Lung (tissue), 12 donors: ENCODE measurements around the gene FGGY. TPM values are rescaled to one million over a fixed set of nuclear protein-coding genes. Genes with fewer than 3 reads are reported as not detected.

Experiments
- ATAC-seq: fragments of 200-7000 bp; cut with Tn5 transposase; one replicate; pipeline ENCODE4 v1.9.1; 2020; ENCODE audit warnings: moderate number of reproducible peaks; ENCODE audit not compliant: insufficient read depth, low FRiP score
- DNase-seq, 3 donors: peaks; one replicate each; pipeline ENCODE4 v3.0.0-alpha.2; 2013 to 2017
- H3K27ac ChIP-seq, 2 donors: one replicate each; pipeline ENCODE4 v1.5.1; 2013; ENCODE audit warnings: mild to moderate bottlenecking in 2 of 2, moderate library complexity in 2 of 2, control low read depth in 1 of 2, inconsistent platforms in 1 of 2, low read depth in 1 of 2, low read length in 1 of 2
- H3K27me3 ChIP-seq, 3 donors: one replicate each; pipeline ENCODE4 v1.5.1; 2013; ENCODE audit warnings: low read length in 2 of 3; ENCODE audit not compliant: control insufficient read depth in 3 of 3, insufficient read depth in 3 of 3
- H3K36me3 ChIP-seq, 4 donors: one replicate each; pipeline ENCODE4 v1.5.1; 2013; ENCODE audit warnings: low read length in 4 of 4, mild to moderate bottlenecking in 1 of 4, moderate library complexity in 1 of 4; ENCODE audit not compliant: control insufficient read depth in 4 of 4, insufficient read depth in 4 of 4
- H3K4me1 ChIP-seq, 5 donors: one replicate each; pipeline ENCODE4 v1.5.1; 2013; ENCODE audit warnings: low read length in 5 of 5, mild to moderate bottlenecking in 2 of 5, moderate library complexity in 1 of 5; ENCODE audit not compliant: control insufficient read depth in 5 of 5, insufficient read depth in 5 of 5
- H3K4me3 ChIP-seq: one replicate; pipeline ENCODE4 v1.5.1; 2013; ENCODE audit warnings: mild to moderate bottlenecking, control low read depth, moderate library complexity
- H3K9ac ChIP-seq, 2 donors: one replicate each; pipeline ENCODE4 v1.5.1; 2013; ENCODE audit warnings: low read length in 2 of 2, control low read depth in 1 of 2; ENCODE audit not compliant: insufficient read depth in 1 of 2
- H3K9me3 ChIP-seq, 4 donors: one replicate each; pipeline ENCODE4 v1.5.1; 2013; ENCODE audit warnings: low read length in 3 of 4, mild to moderate bottlenecking in 1 of 4, moderate library complexity in 1 of 4; ENCODE audit not compliant: control insufficient read depth in 4 of 4, insufficient read depth in 3 of 4
- WGBS, 2 donors: extraction: QIAGEN DNeasy Blood & Tissue Kit; methylation state at CpG; one replicate each; pipeline ENCODE4 v1.1.7; 2013; 5-methylcytosine and 5-hydroxymethylcytosine counted together
- polyA plus RNA-seq, 2 donors: library from polyadenylated mRNA; stranded (reverse); fragments of 200-250 nt; gene quantifications; one replicate each; pipeline ENCODE4 v1.2.1, GENCODE V29; 2013
- total RNA-seq, 2 donors: library from RNA; depleted of rRNA in 1 of 2; stranded (reverse); fragments of >200 nt in 1 of 2; gene quantifications; one replicate each; pipeline ENCODE4 v1.2.1, GENCODE V29; 2014 to 2021
- TF ChIP-seq, protein P1 (sequence below): IDR thresholded peaks from 2 replicates; pipeline ENCODE4 v1.5.1; 2012; ENCODE audit warnings: mild to moderate bottlenecking; ENCODE audit errors: control extremely low read depth, extremely low read depth
- donor health status: control.
- donor health status: control.
- donor health status: Bipolar disorder and iron deficiency.
- donor health status: healthy.
- donor health status: DM: yes; HTN: yes; CAD: no.

FGGY gene
- total and polyA plus RNA-seq, 4 donors = 16.1 to 42.3 (median 18.3) TPM

DNA sequence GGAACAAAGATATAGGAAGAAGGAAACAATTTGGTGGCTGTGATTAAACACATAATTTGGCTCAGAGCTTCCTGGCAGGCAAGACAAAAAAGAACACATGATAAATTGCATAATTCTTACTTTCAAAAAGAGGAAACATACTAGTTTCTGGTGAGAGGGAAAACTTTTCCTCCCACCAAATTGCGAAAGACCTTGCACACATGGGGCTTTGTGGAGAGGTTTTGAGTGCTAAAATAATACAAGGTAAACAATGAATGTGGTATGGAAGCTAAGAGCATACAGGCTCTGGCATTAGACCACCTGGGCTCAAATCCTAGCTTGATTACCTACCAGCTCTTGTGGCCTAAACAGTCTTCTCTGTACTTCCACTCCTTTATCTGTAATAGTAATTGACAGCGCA, 377.7 kb downstream of the FGGY start:
- 34 to 41% methylated on average over 2 of the region's 2 CpGs for WGBS, 2 donors
- Histone ChIP-seq H3K27ac (peak overlapping the region; percentile 37 to 51), H3K36me3 (no peaks in the 10 kb centered on the region), H3K9me3 (no peaks in the 10 kb centered on the region), H3K4me1 (peaks cover 4 to 66% (median 16%) of the 10 kb centered on the region in 5 donors), H3K27me3 (no peaks in the 10 kb centered on the region), H3K4me3 (no peak overlapping the region), H3K9ac (no peak overlapping the region)
- TF ChIP-seq, protein P1, sequence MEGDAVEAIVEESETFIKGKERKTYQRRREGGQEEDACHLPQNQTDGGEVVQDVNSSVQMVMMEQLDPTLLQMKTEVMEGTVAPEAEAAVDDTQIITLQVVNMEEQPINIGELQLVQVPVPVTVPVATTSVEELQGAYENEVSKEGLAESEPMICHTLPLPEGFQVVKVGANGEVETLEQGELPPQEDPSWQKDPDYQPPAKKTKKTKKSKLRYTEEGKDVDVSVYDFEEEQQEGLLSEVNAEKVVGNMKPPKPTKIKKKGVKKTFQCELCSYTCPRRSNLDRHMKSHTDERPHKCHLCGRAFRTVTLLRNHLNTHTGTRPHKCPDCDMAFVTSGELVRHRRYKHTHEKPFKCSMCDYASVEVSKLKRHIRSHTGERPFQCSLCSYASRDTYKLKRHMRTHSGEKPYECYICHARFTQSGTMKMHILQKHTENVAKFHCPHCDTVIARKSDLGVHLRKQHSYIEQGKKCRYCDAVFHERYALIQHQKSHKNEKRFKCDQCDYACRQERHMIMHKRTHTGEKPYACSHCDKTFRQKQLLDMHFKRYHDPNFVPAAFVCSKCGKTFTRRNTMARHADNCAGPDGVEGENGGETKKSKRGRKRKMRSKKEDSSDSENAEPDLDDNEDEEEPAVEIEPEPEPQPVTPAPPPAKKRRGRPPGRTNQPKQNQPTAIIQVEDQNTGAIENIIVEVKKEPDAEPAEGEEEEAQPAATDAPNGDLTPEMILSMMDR = no peak
- ATAC-seq (peak; percentile 67), DNase-seq (peak; percentile 70 to 97 (median 95))

DNA sequence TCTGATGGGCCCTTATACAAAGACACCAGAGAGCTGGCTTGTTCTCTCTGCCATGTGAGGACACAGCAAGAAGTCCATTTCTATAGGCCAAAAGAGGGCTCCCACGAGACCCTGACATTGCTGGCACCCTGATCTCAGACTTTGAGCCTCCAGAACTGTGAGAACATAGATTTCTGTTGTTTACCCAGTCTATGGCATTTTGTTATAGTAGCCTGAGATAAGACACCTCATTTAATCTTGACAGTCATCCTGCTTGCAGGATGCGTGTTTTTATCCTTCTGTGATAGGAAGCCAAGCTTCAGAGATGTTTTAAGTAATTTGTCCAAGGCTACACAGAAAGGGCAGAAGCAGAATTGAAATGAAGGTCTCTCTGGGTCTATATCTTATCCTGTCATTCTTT, 379.0 kb downstream of the FGGY start:
- H3K27ac ChIP-seq = peak overlapping the region in 1 of 2 donors; percentile 73
- no peaks in the 10 kb centered on the region for H3K9me3 ChIP-seq
- no peak overlapping the region for H3K4me3 ChIP-seq
- WGBS, 2 donors = 83 to 91% methylated on average over 2 of the region's 2 CpGs
- ATAC-seq (no peak), DNase-seq (peak; percentile 26 to 74 (median 66))
- peaks cover 4 to 61% (median 16%) of the 10 kb centered on the region in 5 donors for H3K4me1 ChIP-seq
- H3K27me3 ChIP-seq = no peaks in the 10 kb centered on the region
- TF ChIP-seq, protein P1 = no peak
- H3K36me3 ChIP-seq = no peaks in the 10 kb centered on the region
- no peak overlapping the region for H3K9ac ChIP-seq

DNA sequence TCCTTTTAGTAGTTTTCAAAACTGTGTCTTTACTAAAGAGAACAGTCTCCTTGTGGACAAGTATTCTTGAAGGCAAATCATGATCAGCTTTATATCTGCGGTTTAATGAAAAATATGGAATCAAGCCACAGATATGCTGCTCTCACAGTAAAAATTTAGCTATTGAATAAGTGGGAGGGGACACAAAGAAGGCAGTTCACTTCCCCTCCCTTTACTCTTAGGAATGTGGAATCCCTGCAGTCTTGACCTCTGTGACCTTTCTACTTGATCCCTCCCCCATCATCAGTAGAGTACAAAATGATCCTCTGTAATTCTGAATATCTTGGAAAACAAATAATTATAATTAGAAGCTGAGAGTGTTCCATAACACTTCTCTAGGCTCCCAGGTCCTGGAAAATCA, 381.1 kb downstream of the FGGY start:
- TF ChIP-seq, protein P1 = no peak
- Histone ChIP-seq H3K36me3 (no peaks in the 10 kb centered on the region), H3K4me1 (peaks cover 4 to 61% (median 14%) of the 10 kb centered on the region in 5 donors), H3K27me3 (no peaks in the 10 kb centered on the region), H3K9me3 (no peaks in the 10 kb centered on the region), H3K9ac (no peak overlapping the region), H3K4me3 (no peak overlapping the region), H3K27ac (no peak overlapping the region)
- 63 to 87% methylated on average over 1 of the region's 1 CpG for WGBS, 2 donors
- ATAC-seq (no peak), DNase-seq (no peak)

DNA sequence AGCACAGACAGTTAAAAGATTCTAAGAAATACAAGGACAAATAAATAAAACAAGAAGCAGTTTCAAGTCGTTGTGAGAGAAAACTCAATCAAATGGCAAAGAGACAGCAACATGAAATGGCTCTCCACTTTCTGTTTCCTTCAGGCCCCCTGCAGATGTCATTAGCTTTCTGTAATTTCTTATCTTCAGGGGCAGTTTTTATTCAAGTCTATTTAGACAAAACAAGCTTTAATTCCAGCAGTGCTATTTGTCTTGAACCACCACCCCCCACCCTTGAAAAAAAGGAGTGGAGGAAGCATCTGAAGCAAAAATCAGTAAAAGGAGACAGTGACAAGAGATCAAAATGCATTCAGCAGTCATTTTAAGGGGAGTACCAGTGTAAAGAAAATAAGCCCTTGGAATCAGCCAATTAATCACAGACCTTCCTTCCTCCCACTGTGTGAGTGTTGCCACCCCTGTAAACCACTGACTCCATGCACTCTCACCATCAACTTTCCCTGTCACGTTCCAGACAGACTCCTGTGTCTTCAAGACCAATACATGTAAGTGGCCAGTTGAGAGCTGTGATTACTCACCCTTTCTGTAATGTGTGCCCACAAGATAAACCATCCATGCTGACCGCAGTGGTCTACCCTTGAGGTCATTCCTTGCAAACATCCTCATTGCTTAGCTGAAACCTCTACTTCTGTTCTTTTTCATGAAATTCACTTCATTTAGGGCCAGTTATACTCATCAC, 381.8 kb downstream of the FGGY start:
- ATAC-seq = no peak
- Histone ChIP-seq H3K9me3 (no peaks in the 10 kb centered on the region), H3K4me1 (peaks cover 4 to 55% (median 8%) of the 10 kb centered on the region in 5 donors), H3K9ac (no peak overlapping the region), H3K4me3 (no peak overlapping the region), H3K27me3 (no peaks in the 10 kb centered on the region), H3K36me3 (no peaks in the 10 kb centered on the region), H3K27ac (no peak overlapping the region)
- DNase-seq = peak in 1 of 3 donors; percentile 42
- WGBS, 2 donors = 32 to 33% methylated on average over 3 of the region's 3 CpGs
- TF ChIP-seq, protein P1 = no peak
